Measurements from ENCODE around the gene MAP3K10. TPM values are rescaled to one million over a fixed set of nuclear protein-coding genes. Genes with fewer than 3 reads are reported as not detected.

MAP3K10 gene
- total RNA-seq, 2 experiments from 2014 or later = 8.4 to 9.3 TPM

- no peak for DNase-seq
- Mint-ChIP-seq H3K27ac (no peak overlapping the region), H3K27me3 (ENCODE audit: low read depth) (no peaks in the 10 kb centered on the region), H3K4me1 (ENCODE audit: low read depth) (no peaks in the 10 kb centered on the region), H3K9me3 (no peaks in the 10 kb centered on the region), H3K36me3 (ENCODE audit: low read depth) (no peaks in the 10 kb centered on the region), H3K4me3 (no peak overlapping the region)
- CTCF ChIA-PET = interaction anchor here (1.1 kb wide), 1 partner anchor 36 kb away, joined by 3 read pairs; no protein-coding TSS in a partner anchor
- intact Hi-C loops (cut with micrococcal nuclease) = no loop called here
Measured at GRCh38 chr19:40175820-40176219, 15.4 kb upstream of the MAP3K10 start.

- H3K4me1 Mint-ChIP-seq (ENCODE audit: low read depth) = no peaks in the 10 kb centered on the region
- CTCF ChIA-PET = no interaction called here
Measured at GRCh38 chr19:40177286-40178070, 13.7 kb upstream of the MAP3K10 start.

GRCh38 chr19:40178756-40179155 is 12.5 kb upstream of the MAP3K10 start:
- no peaks in the 10 kb centered on the region for H3K36me3 Mint-ChIP-seq (ENCODE audit: low read depth)
- H3K27ac Mint-ChIP-seq = peak overlapping the region; percentile 53
- H3K4me1 Mint-ChIP-seq (ENCODE audit: low read depth) = no peaks in the 10 kb centered on the region
- DNase-seq = no peak
- no peaks in the 10 kb centered on the region for H3K27me3 Mint-ChIP-seq (ENCODE audit: low read depth)
- H3K4me3 Mint-ChIP-seq = no peak overlapping the region
- intact Hi-C loops (cut with micrococcal nuclease) = no loop called here
- CTCF ChIA-PET = interaction anchor here (0.6 kb wide), 1 partner anchor 343 kb away, joined by 5 read pairs; no protein-coding TSS in a partner anchor
- no peaks in the 10 kb centered on the region for H3K9me3 Mint-ChIP-seq

More at GRCh38 chr19:40177286-40178070, 13.7 kb upstream of the MAP3K10 start:
- no peak for DNase-seq
- Mint-ChIP-seq H3K9me3 (no peaks in the 10 kb centered on the region), H3K4me3 (no peak overlapping the region), H3K27ac (no peak overlapping the region), H3K27me3 (ENCODE audit: low read depth) (no peaks in the 10 kb centered on the region), H3K36me3 (ENCODE audit: low read depth) (no peaks in the 10 kb centered on the region)
- intact Hi-C loops (cut with micrococcal nuclease) = no loop called here

GRCh38 chr19:40184273-40184672 is 7.0 kb upstream of the MAP3K10 start:
- Mint-ChIP-seq H3K27ac (no peak overlapping the region), H3K4me1 (ENCODE audit: low read depth) (no peaks in the 10 kb centered on the region), H3K4me3 (no peak overlapping the region), H3K27me3 (ENCODE audit: low read depth) (no peaks in the 10 kb centered on the region), H3K36me3 (ENCODE audit: low read depth) (no peaks in the 10 kb centered on the region), H3K9me3 (no peaks in the 10 kb centered on the region)
- DNase-seq = no peak
- CTCF ChIA-PET = interaction anchor here (0.7 to 0.9 kb wide), 2 partner anchors 44 to 98 kb away, joined by 3 to 4 read pairs; no protein-coding TSS in a partner anchor
- intact Hi-C loops (cut with micrococcal nuclease) = no loop called here

- Mint-ChIP-seq H3K4me3 (peak overlapping the region; percentile 57), H3K27me3 (ENCODE audit: low read depth) (no peaks in the 10 kb centered on the region), H3K36me3 (ENCODE audit: low read depth) (no peaks in the 10 kb centered on the region), H3K9me3 (no peaks in the 10 kb centered on the region), H3K4me1 (ENCODE audit: low read depth) (peaks cover 30% of the 10 kb centered on the region), H3K27ac (no peak overlapping the region)
- CTCF ChIA-PET = interaction anchor here (1.0 kb wide), 1 partner anchor 29 kb away, joined by 3 read pairs; no protein-coding TSS in a partner anchor
- peak; percentile 35 for DNase-seq
- intact Hi-C loops (cut with micrococcal nuclease) = loop anchor here (2.0 kb wide), 2 partner anchors 31 to 93 kb away; partner anchors contain the start of gene AKT2
Measured at GRCh38 chr19:40191836-40192646, 815 bp downstream of the MAP3K10 start.

- Mint-ChIP-seq H3K27me3 (ENCODE audit: low read depth) (no peaks in the 10 kb centered on the region), H3K4me3 (peak overlapping the region; percentile 57), H3K27ac (no peak overlapping the region), H3K36me3 (ENCODE audit: low read depth) (no peaks in the 10 kb centered on the region), H3K4me1 (ENCODE audit: low read depth) (peaks cover 30% of the 10 kb centered on the region), H3K9me3 (no peaks in the 10 kb centered on the region)
- DNase-seq = no peak
- CTCF ChIA-PET = no interaction called here
- intact Hi-C loops (cut with micrococcal nuclease) = no loop called here
Measured at GRCh38 chr19:40192758-40193586, 1.7 kb downstream of the MAP3K10 start.

- Mint-ChIP-seq H3K9me3 (no peaks in the 10 kb centered on the region), H3K4me1 (ENCODE audit: low read depth) (peaks cover 30% of the 10 kb centered on the region), H3K36me3 (ENCODE audit: low read depth) (no peaks in the 10 kb centered on the region), H3K27ac (no peak overlapping the region), H3K4me3 (no peak overlapping the region), H3K27me3 (ENCODE audit: low read depth) (no peaks in the 10 kb centered on the region)
- intact Hi-C loops (cut with micrococcal nuclease) = no loop called here
- CTCF ChIA-PET = no interaction called here
- DNase-seq = no peak
Measured at GRCh38 chr19:40193587-40193849, 2.3 kb downstream of the MAP3K10 start.

GRCh38 chr19:40198272-40198990 is 7.2 kb downstream of the MAP3K10 start:
- H3K27ac Mint-ChIP-seq = no peak overlapping the region
- peaks cover 8% of the 10 kb centered on the region for H3K4me1 Mint-ChIP-seq (ENCODE audit: low read depth)
- CTCF ChIA-PET = no interaction called here
- DNase-seq = no peak
- no peaks in the 10 kb centered on the region for H3K36me3 Mint-ChIP-seq (ENCODE audit: low read depth)
- intact Hi-C loops (cut with micrococcal nuclease) = no loop called here
- no peaks in the 10 kb centered on the region for H3K27me3 Mint-ChIP-seq (ENCODE audit: low read depth)
- H3K4me3 Mint-ChIP-seq = no peak overlapping the region
- H3K9me3 Mint-ChIP-seq = no peaks in the 10 kb centered on the region

- DNase-seq = no peak
- CTCF ChIA-PET = interaction anchor here (0.6 kb wide), 1 partner anchor 220 kb away, joined by 4 read pairs; no protein-coding TSS in a partner anchor
- H3K4me3 Mint-ChIP-seq = no peak overlapping the region
- no peaks in the 10 kb centered on the region for H3K9me3 Mint-ChIP-seq
- no peaks in the 10 kb centered on the region for H3K27me3 Mint-ChIP-seq (ENCODE audit: low read depth)
- intact Hi-C loops (cut with micrococcal nuclease) = no loop called here
- H3K27ac Mint-ChIP-seq = no peak overlapping the region
- no peaks in the 10 kb centered on the region for H3K36me3 Mint-ChIP-seq (ENCODE audit: low read depth)
- H3K4me1 Mint-ChIP-seq (ENCODE audit: low read depth) = no peaks in the 10 kb centered on the region
Measured at GRCh38 chr19:40200341-40201099, 9.3 kb downstream of the MAP3K10 start.

GRCh38 chr19:40204381-40204780 is 13.2 kb downstream of the MAP3K10 start:
- Mint-ChIP-seq H3K4me1 (ENCODE audit: low read depth) (no peaks in the 10 kb centered on the region), H3K9me3 (no peaks in the 10 kb centered on the region), H3K27me3 (ENCODE audit: low read depth) (no peaks in the 10 kb centered on the region), H3K4me3 (no peak overlapping the region), H3K36me3 (ENCODE audit: low read depth) (peaks cover 3% of the 10 kb centered on the region), H3K27ac (no peak overlapping the region)
- CTCF ChIA-PET = no interaction called here
- no peak for DNase-seq
- intact Hi-C loops (cut with micrococcal nuclease) = no loop called here

- peaks cover 4% of the 10 kb centered on the region for H3K36me3 Mint-ChIP-seq (ENCODE audit: low read depth)
- H3K27me3 Mint-ChIP-seq (ENCODE audit: low read depth) = no peaks in the 10 kb centered on the region
- H3K27ac Mint-ChIP-seq = no peak overlapping the region
- no peak overlapping the region for H3K4me3 Mint-ChIP-seq
- intact Hi-C loops (cut with micrococcal nuclease) = no loop called here
- no peaks in the 10 kb centered on the region for H3K9me3 Mint-ChIP-seq
- H3K4me1 Mint-ChIP-seq (ENCODE audit: low read depth) = no peaks in the 10 kb centered on the region
- DNase-seq = no peak
- CTCF ChIA-PET = no interaction called here
Measured at GRCh38 chr19:40205760-40206159, 14.5 kb downstream of the MAP3K10 start.

Measured in activated naive CD4-positive, alpha-beta T cell treated with anti-CD3 and anti-CD28 coated beads for 36 hours (primary cell).